ENCODE measurements around the gene SHISAL1.
"Not testable (repeated sequence)": the region's sequence is repeated elsewhere in the genome, so short reads cannot be mapped to it uniquely, and the experiment has no call there.

Gene SHISAL1

DNA sequence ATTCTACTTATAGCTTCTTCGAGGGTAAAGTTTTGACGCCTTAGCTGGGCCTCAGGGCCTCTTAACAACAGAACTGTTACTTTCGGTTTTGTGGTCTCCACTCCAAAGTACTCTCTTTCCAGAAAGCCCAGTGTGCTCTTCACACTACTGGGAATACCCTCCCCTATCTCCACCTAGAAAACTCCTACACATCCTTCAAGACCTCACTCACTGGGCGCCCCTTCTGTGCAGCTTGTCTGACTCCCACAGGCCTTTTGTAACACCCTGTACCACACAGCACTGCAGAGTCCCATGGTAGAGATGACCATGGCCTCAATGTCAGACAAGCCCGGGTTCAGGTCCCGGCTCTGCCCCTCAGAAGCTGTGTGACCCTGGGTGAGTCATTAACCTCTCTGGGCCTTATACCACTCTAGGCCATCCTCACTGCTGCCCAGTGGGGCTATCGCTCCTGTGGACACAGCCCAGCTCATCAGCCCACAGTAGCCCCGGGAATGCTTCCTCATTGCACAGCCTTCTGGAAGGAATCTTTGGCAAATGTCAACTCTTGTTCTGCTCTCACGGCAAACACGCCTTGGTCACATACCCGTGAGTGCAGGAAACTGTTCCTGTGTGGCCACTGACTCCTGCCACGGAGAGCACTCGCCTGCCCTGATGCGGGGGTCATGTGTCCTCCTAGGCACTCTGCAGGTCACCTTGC lies 51.4 kb downstream of the SHISAL1 start:
- DNase-seq (ENCODE audit: low read depth) = no peak

DNA sequence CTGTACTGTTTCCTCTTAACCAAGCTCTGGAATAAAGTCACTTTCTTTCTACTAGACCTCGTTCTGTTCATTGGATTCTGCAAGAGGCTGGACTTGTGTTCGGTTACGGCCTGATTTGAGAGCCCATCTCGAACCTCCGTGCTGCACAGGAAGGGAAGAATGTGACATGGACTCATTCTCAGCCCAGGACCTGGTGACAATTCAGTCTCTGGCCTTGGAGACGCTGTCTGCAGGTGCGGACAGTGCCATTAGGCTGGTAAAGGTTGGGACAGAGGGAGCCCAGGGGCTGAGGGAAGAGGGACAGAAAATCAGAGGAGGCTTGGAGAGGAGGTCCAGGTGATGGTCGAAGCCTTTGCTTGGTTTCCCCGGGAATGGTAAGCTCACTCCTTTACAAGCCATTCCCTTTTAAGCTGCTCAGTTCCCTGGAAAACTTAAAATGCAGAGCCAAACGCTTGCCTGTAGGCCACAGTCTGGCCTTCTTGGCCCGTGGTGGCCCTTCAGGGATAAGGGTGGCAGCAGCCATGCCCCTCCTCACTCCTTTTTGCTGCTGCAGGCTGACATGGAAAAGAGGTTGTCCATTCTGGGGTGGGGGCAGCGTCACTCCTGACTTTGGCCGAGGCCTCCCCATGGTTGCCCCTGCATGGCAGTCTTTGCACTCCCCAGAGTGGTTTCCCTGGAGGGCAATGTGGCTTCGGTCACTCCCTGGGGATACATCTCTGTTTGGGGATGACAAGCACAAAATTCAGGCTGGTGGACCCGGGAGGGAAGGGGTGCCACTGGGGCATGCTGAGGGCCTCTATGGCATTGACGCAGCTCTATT lies 52.3 kb downstream of the SHISAL1 start:
- no peak for DNase-seq (ENCODE audit: low read depth)

DNA sequence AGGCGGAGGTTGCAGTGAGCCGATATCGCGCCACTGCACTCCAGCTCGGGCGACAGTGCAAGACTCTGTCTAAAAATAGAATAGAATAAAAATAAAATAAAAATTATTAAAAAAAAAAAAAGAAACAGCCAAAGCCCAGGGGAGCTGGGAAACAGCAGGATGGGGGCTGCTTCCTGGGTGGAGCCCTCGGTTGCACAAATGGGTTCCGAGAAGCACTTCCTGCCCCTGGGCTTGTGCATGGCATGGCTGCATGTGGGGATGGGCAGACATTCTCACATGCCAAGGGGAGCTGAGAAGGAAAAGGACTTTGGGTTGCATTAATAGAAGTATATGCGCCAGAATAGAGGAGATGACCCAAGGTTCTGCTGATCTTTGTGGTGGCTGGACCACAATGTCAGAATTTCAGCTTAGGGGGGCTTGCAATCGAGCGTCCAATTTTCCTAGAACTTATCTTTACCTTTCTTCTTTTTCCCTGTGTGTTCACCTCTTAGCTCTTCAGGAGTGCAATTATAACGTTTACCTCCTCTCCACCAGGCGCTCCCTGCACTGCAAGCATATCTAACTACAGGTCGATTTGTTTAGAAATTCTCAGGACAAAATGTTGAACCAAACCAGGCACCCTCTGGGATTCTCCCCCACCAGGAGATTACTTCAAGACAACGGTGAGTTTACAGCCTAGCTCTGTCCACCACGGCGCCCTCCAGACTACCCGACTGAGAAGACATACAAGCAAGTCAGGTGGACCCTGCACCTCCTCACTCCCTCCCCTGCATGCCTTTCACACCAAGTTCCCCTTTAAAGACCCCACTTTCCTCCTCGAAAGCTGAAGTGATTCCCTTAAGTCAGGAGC lies 53.2 kb downstream of the SHISAL1 start:
- DNase-seq (ENCODE audit: low read depth) = no peak

DNA sequence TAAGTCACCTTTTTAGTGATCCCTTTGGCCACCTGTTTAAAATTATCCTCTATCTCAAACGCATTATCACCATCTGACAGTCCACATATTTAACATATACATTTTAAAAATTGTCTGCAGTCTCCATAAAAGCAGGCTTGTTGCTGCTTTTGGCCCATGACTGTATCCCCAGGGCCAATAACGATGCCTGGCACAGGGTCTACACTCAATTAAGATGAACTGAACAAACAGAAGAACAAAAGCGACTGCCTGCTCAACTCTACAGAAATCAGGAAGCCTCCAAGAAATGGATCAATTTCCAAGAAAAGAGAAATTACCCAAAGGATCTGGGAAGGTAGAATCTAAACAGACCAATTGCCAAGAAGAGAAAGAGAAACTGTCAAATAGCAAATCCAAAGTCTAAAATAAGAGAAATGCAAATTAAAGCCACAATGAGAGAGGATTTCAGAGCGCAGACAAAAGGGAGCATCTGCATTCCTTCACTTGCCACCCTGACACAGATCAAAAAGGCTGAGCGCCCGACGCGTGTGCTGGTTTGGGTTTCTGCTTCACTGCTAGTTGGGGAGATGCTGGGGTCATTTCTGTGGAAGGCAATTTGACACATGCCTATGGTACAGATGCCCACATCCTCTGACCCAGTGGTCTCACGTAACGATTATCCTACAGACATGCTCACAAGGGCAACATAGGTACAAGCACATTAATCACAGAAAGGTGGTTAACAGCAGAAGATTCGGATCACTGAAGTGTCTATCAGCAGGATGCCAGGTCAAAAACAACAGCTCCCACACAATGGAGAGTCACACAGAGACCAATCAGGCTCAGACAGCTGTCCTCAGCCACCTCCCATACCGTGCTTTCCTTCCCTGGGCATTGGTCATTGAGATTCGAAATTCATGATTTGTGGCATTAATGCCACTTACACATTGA lies 55.9 kb downstream of the SHISAL1 start:
- DNase-seq (ENCODE audit: low read depth) = no peak

DNA sequence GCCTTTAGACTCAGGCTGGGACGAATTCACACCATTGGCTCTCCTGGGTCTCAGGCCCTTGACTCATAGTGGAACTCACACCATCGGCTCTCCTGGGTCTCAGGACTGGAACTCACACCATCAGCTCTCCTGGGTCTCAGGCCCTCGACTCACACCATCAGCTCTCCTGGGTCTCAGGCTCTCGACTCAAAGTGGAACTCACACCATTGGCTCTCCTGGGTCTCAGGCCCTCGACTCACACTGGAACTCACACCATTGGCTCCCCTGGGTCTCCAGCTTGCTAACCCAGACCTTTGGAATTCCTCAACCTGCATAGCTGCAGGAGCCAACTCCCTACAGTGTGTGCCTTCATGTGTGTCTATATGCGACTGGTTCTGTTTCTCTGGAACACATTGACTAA lies 56.7 kb downstream of the SHISAL1 start:
- no peak for DNase-seq (ENCODE audit: low read depth)

DNA sequence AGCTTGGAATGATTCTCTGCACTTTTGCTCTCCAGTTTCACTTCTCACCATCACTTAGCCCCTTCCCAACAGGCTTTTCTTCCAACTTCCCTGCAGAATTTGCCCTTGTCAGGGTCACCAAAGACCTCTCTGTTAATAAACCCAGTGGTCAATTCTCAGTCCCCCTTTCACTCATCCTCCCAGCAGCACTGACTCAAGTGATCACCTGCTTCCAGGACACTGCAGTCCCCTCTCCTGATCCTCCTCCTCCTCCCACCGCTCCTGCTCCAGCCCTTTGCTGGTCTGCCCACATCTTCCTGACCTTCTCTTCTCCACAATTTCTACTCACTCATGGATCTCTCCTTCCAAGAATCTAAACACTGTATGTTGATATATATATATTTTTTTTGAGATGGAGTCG lies 57.9 kb downstream of the SHISAL1 start:
- DNase-seq (ENCODE audit: low read depth) = no peak

DNA sequence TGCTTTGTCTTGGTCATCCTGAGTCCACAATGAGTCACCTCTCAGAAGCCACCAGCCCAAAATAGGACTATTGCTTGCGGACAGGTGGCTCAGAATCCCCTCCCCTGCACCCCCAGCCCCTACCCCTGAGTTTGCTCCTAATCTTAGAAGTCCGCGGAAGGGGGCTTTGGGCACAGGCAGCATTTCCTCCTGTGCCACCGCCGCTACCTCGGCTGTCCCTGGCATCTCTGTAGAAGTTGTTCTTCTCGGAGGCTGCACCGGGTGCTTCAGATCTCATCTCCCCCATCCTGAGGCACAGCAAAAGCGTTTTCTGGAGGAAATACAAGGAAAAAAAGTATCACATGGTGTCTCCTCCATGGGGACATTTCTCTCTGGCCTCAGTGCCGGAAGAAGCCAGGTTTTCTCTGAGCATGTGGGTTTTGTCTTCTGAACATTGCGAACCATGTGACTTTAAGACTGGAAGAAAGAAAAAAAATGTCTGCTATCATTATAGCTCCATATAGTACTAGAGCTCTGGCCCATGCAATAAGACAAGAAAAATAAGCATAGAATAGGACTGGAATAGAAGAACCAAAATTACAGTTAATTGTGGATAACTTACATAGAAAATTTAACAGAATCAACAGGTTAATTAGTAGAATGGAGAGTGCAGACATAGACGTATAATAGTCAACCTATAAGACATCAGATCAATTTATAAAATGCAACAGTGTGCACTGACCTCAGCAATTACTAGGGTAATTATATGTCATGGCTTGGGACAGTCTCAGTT lies 63.2 kb downstream of the SHISAL1 start:
- DNase-seq (ENCODE audit: low read depth) = no peak

DNA sequence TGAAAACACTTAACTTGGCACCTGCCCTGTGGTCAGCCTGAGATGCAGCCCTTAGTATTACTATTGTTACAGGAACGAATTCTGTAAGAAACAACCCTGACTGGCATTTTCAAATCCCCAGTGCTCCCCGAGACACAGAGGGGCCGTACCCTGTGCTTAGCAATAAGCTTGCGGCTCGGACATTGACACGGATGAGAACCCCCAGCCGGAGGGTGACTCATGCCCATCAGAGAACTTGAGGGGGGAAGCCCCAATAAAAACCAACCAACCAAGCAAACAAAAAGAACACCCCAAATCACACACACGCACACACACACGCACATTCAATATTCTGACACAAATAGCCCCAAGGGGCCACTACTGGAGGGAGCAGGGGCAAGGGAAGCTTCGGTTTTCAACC lies 63.8 kb downstream of the SHISAL1 start:
- DNase-seq (ENCODE audit: low read depth) = no peak

DNA sequence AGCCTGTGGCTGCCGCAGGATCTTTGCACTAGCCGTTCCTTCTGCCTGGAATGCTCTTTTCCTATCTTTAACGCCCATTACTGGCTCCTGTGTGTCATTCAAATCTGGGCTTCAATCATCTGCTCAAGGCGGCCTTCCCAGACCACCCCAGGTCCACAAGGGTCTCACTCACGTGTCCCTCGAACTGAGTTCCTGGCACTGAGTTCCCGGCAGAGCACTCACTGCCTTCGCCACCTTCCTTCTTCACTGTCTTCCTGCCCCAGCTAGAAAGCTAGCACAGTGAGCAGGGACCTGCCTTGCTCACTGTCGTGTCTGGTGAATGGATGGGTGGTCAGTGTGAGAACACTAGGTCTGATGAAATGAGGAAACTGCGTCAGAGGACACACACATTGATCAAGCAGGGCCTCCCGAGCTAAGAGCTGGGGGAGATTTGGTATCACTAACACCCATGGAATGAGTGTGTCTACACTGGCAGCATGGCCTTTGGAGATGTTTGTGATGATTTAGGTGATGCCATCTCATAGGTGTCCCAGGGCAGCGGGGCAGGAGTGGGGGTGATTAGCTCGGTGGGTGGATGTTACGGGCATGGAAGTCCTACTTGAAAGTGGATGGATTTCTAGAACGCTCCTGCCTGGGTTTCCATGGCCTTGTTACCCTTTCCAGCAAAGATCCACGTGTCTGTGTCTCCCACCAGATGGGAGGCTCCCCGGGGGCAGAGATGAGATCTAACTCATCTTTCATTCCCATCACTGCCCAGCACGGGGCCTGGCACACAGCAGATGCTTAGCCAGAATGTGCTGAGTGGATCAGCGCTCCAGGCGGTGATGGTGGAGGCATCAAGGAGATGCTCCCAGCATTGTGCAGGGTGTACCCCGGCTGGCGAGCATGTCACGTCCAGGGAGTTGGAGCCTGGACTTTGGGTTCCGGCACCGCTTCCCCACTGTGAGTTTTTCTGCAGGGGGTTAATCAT lies 64.5 kb downstream of the SHISAL1 start:
- DNase-seq (ENCODE audit: low read depth) = no peak

DNA sequence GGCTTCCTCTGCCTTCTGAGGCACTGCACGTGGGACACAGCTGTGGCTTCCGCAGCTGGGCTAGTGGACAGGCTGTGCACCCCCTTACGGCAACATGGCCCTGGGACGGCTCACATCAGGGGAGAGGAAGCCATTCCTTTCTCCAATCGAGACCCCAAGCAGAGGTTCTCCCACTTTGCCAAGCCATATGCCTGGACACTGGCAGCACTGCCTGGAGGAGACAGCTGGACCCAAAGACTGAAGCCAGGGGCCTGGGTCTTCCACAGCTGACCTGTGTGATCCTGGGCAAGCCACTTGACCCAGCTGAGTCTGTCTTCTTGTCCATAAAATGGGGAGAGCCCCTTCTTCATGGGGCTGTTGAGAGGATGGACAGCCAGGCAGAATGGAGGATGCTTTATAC lies 65.4 kb downstream of the SHISAL1 start:
- no peak for DNase-seq (ENCODE audit: low read depth)

DNA sequence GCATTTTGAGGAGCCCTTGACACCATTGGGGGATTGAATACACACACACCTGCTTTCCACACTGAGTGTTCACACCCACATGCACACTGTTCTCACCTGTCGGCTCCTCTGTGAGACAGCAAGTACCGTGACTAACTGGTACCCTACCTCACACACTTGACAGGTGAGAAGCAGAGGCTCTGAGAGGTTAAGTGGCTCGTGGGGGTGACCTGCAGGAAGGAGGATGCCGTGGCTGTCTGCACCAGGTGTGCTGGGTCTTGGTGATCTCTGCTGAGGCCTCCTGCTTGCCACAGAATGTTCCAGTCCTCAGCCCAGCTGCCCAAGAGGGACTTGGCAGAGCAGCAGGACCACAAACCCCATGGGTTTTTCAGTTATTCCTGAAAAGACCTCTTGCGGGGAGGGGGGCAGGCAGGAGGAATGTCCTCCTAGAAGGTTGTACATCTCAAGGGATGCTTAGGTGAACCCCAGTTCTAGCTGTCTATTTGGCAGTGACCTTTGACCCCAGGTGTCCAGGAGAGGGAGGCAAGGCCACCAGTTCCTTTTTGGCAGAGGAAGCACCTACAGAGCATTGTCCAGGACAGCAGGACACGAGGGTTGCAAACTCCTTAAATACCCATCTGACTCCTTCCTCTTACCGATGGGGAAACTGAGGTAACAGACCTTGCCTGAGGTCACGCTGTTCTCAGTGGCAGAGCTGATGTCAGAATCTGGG lies 66.0 kb downstream of the SHISAL1 start:
- no peak for DNase-seq (ENCODE audit: low read depth)

DNA sequence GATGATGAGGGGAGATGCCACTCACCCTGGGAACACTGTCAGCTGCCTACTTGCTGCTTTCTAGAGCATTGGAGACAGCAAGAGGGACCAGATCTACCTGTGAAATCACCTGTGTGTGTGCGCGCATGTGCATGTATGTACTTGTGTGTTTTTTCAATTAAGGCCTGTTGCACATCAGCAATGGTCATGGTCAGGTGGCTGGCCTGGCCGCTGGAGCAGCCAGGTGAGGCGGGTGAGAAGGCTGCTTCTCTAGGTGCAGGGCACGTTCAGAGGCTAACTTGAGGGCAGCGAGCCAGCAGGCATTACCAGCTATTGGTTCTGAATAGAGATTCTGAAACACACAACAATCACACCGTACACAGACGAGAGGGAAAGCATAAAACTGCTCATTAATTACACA lies 66.9 kb downstream of the SHISAL1 start:
- DNase-seq (ENCODE audit: low read depth) = no peak

DNA sequence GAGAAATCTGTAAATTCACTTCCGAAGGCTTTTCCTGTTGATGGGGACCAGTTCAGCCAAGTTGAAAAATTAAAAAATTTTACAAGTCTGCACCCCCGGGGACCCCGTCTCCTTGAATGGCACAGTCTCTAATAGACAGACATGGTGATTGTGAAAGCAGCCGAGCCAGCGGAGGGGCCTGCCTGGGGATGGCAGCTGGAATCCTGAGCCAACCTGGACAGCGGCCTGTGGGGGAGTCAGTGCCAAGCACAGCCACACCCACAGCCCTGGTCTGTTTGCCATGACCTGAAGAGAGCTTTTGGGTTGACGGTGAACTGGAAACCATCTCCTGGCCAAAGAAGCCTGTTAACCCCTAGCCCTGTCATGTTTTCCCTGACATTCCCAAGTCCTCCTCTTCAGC lies 67.3 kb downstream of the SHISAL1 start:
- no peak for DNase-seq (ENCODE audit: low read depth)

DNA sequence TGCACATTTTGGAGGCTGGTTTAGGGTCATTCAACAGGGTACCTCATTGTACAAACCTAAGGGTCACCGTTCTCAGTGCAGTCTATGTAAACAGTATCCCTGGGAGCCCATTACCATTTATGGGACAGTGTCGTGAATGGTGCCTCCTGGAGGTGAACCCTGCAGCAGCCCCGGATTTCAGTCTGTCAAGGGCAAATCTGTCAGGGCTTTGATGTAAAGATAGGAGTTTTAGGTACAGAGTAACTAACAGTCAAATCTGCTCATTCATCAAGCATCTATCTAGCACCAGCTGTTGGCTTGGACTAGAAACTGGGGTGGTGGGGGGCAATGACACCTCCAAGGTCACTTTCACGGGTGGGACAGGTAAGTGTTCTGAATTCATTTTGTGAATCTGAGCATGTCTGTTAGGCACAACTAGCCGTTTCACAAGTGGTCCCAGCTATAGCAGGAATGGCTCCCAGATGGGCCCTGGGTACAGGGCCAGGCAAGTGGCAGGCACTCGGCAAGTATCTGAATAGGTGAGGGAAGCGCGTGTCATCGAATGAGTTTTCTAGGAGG lies 68.4 kb downstream of the SHISAL1 start:
- no peak for DNase-seq (ENCODE audit: low read depth)

DNA sequence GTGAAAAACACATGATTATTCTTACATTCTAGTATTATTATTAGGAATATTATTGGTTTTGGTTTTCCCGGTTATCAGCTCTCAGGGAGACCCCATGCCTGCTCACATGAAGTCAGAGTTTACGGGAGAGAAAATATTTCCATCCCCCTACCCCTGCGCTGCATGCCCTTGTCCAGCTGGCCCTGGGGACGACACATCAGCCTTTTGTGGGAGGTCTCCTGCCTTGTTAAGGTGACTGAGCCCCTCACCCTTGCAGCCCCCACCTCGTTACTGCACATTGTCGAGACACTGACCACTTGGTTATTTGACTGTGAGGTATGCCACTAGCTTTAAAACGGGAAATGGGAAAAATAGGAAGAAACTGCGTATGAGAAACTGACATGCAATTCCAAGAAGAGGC lies 69.0 kb downstream of the SHISAL1 start:
- DNase-seq (ENCODE audit: low read depth) = no peak

DNA sequence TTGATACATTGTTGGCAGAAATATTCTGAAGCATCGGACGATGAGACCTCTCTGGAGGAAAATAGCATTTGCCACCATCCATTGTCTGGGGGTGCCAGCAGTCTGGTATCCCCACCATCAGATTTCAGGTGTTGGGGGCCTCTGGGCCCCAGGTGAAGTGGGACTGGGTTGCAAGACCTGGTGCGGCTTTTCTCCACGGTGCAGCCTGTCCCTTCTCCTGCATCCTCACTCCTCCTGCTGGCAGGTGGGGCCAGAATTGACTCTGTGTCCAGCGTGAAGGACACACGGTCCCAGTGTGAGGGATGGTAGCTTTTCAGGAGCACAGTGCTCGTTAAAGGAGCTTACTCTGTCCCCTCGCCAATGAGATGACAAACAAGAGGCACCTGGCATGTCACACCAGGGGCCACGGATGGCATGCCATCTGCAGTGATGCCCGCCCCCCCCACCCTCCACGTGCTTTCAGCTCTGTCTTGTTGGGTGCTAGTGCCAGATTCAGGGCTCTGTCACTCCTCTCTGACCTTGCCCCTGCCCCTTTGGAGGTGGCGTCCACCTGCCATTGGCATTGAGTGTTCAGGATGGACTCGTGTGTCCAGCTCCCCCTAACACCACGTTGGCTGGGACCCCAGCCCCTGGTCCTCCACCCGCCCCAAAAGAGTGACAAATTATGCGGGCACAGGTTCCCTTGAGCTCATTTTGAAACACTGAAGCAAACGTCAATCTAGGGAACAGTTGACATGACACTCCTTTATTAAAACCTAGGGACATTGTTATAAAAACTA lies 69.6 kb downstream of the SHISAL1 start:
- DNase-seq (ENCODE audit: low read depth) = no peak

DNA sequence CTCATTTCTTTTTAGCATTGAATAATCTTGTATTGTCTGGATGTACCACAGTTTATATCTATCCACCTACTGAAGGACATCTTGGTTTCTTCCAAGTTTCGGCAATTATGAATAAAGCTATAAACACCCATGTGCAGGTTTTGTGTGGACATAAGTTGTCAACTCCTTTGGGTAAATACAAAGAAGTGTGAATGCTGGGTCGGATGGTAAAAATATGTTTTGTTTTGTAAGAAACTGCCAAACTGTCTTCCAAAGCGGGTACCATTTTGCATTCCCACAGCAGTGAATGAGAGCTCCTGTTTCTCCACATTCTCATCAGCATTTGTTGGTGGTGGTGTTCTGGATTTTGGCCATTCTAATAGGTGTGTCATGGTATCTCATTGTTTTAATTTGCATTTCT lies 71.6 kb downstream of the SHISAL1 start:
- DNase-seq (ENCODE audit: low read depth) = not testable (repeated sequence)

DNA sequence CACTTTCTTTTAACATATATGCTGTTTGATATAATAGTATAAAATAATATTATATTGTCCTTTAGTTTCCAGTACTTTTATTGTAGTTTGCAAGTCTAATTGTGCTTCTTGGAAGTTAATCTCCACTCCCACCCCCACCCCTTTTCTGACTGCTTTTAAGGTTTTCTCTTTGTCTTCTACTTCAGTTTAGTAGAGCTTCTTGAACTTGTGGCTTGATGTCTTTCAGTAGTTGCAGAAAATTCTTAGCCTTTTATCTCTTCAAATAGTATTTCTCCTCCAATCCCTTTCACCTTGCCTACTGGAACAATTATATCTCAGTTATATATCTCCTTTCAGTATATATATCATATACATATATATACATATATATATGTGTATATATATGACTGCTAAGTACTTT lies 75.5 kb downstream of the SHISAL1 start:
- DNase-seq (ENCODE audit: low read depth) = no peak
